ENCODE measurements around the gene ARG2. TPM values are rescaled to one million over a fixed set of nuclear protein-coding genes. Genes with fewer than 3 reads are reported as not detected.

The ARG2 gene
- total RNA-seq, 1 donor from 2014 or later = 1.8 TPM

DNA sequence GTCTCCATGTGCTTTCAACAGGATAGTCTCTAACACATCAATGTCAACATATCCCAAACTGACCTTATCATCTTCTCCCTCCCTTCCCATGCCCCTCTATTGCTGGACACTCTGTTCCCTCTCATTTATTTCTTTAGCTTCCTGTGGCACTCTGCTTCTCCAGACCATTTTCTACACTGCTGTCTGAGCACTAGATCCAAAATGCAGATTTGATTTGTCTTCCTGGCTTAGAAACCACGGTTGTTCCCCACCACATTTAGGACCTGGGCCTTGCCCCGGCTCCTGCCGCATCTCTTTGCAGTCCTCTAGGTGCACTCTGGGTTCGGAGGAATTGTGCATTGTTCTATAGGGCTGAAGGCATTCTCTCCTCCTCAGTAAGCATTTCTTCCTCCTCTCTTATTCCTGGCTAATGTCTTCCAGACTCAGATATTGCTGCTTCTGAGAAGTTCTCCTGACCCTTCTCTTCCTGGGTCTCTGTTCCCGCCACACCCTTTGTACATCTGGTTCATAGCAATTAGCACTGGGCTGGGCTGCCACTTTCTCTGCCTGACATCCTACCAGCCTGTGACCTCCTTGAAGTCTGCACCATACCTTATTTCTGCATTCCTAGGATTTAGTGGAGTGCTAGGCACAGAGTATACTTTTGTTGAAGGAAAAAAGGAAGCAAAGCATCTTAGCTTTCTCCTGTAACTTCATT is 13.9 kb downstream of the ARG2 start:
- intact Hi-C loops (cut with micrococcal nuclease) = no loop called here

DNA sequence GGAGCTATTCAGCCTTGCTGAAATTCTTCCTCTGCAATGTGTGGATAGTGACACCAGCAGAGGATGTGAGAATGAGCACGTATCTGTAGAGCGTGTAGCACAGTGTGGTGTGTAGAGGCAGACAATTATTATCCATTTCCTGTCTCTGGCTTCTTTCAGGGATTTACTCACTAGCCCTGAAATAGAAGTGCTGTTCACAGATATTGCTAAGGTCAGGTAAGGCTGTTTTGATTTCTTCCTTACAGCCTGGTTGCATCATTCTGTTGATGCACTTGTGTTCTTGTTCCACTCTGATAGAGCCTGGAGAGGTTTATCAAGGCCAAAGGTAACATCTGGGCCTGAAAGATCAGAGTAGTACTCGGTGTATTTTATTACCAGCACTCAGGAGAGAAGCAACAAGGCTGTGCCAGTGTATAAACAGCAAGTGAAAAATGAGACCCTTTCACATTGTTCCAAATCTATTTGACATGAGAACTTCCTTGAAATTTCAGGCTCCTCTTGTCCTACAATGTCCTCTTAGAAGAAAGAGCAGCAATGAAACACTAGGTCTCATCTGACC is 16.7 kb downstream of the ARG2 start:
- intact Hi-C loops (cut with micrococcal nuclease) = no loop called here

DNA sequence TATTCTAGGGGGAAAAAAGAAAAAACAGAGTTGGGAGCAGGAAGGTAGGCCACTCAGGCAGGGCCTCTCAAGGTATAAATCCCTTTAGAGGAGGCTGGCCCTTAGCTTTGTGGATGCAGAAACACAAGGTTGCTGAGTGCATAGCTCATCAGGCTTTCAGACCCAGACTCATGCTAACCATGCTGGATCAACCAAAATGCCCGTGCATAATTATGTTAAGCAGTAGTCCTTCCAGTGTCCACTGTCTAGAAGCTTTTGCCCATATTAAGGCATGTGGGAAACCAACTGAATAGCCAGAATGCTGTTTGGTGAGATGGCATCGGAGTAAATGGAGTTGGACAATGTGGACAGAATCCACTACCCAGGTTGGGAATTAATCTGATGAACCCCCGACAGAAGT is 18.9 kb downstream of the ARG2 start:
- intact Hi-C loops (cut with micrococcal nuclease) = no loop called here

DNA sequence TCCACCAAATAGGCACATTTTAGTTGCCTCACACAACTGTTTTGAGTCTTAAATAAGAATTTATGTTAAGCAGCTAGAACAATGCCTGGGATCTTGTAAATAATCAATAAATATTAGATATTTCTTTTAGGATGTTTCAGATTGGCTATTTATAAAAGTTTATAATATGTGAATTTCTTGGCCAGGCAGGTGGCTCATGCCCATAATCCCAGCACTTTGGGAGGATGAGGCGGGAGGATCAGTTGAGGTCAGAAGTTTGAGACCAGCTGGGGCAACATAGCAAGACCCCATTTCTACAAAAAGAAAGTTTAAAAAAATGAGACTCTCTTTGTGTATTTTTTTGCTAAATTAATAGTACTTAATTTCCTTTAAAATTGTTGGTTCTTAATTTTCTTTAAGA is 21.8 kb downstream of the ARG2 start:
- intact Hi-C loops (cut with micrococcal nuclease) = no loop called here

DNA sequence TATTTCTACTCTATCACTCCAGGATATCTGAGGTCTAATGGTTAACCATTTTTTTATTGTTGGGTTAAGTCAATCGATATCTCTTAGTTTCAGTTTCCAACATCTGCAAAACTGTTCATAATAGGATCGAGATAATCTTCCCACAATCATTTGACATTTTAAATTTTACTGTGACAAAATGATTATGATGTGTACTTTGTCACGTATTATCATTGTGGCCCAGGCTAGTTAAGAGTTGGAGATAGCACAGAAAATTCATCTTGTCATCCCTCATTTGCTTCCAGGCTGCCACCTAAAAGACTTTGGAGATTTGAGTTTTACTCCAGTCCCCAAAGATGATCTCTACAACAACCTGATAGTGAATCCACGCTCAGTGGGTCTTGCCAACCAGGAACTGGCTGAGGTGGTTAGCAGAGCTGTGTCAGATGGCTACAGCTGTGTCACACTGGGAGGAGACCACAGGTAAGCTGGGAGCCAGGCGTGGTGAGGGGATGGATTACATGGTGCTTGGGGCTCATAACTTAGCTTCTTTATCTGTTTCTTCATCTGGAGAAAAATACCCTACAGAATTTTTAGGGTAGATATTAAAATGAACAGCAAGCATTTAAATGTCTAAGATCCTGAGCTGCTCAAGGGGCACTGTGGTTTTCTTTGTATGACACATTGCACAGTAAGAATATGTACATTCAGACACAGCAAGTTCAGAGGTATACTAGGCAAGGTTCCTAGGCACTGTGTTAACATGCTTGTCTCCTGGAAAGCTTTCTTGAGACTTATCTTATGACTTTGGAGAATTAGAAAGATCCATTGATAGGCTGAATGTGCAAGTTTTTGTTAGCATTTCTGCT is 22.4 kb downstream of the ARG2 start:
- intact Hi-C loops (cut with micrococcal nuclease) = no loop called here

DNA sequence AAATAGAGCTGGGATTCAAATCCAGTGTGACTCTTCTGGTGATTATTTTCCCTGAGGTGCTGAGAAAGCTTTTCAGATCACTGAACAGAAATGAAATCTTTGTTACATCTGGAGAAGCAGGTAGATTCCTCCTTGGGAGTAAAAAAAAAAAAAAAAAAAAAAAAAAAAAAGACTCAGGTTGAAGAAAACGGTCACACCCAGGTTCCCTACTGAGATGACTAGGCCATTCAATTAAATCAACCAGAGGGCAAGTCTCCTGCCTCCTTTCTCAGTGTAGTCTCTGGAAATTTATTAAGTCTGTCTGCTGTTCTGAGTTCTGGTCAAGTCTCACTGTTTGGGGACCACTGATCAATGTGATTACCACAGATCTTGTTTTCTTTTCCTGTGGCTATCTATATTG is 24.0 kb downstream of the ARG2 start:
- intact Hi-C loops (cut with micrococcal nuclease) = no loop called here

DNA sequence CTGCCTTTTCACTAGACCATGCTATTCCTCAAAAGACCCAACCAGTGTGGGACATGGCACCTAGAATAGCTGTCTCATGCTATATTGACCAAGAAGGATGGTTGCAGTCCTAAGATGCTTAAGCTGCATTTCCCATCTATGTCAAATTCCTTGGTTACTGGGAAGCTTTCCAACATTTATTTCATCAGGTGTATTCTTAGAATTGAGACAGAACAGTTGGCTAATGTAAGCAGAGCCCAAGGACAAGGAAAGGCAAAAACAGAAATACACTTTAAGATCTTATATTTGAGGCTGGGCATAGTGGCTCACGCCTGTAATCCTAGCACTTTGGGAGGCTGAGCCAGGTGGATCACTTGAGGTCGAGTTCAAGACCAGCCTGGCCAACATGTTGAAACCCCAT is 24.7 kb downstream of the ARG2 start:
- intact Hi-C loops (cut with micrococcal nuclease) = no loop called here

DNA sequence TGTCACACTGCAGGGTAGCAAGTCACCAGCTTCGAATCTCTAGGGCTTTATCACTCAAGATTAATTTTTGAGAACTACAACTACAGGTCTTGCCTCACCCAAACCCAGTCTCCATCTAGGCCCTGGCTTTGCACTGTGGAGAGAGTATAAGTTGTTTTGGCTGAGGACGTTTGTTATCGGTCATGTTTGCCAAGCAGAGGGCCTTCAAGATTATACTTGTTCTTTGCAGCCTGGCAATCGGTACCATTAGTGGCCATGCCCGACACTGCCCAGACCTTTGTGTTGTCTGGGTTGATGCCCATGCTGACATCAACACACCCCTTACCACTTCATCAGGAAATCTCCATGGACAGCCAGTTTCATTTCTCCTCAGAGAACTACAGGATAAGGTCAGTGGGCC is 25.7 kb downstream of the ARG2 start:
- intact Hi-C loops (cut with micrococcal nuclease) = no loop called here

DNA sequence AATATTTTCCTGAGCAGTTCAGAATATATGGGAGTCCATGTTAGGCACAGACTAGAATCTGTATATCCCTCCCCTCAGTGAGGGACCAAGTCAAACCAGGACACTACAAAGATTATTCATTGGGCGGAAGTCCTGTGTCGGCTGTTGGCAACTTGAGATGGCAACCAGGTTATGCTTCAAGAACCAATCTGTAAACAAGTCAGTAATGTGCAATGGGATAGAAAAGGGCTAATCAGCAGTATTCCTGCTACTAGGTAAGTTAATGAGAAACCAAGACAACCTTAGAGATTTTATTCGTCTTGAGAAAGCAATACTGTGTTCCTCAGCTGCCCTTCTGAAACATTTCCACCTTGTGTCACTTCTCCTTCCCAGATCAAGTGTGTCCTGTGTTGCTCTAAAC is 26.4 kb downstream of the ARG2 start:
- intact Hi-C loops (cut with micrococcal nuclease) = no loop called here

DNA sequence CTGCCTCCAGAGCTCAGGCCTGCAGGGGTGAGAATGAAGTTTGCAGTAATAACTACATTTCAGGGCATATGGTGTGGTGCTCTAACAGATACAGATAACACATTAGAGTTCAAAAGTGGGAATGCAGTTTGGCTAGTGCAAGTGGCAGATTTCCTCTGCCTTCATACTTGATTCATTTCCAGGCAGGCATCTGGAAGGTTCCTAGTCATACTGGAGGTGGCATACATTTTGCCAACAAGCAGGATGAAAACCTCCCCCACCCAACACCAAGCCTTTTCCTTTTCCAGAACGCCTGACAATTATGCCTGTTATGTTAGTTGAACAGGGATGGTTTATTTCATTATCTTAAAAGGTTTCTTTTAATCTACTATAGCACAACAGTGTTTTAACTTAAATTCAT is 30.4 kb downstream of the ARG2 start:
- intact Hi-C loops (cut with micrococcal nuclease) = no loop called here

DNA sequence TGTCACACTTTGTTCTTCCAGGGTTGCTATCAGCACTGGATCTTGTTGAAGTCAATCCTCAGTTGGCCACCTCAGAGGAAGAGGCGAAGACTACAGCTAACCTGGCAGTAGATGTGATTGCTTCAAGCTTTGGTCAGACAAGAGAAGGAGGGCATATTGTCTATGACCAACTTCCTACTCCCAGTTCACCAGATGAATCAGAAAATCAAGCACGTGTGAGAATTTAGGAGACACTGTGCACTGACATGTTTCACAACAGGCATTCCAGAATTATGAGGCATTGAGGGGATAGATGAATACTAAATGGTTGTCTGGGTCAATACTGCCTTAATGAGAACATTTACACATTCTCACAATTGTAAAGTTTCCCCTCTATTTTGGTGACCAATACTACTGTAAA is 31.0 kb downstream of the ARG2 start:
- intact Hi-C loops (cut with micrococcal nuclease) = no loop called here

DNA sequence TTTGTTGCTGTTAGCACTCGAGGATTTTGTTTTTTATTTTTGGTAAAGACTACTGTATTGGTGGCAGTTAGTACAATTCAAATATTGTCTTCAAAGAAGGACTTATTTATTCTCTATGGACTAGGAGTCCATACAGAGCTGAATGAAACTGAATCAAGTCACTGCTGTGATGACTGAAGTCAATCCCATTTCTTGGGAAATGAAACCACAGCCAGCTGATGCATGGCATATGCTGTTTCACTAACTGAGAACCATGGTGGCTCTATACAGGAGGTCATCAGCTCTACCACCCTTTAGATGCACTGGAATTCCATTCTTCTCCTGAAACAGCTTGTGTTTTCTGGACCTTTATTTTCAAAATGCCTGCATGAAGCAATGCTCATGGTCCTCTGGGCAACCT is 32.5 kb downstream of the ARG2 start:
- intact Hi-C loops (cut with micrococcal nuclease) = no loop called here

DNA sequence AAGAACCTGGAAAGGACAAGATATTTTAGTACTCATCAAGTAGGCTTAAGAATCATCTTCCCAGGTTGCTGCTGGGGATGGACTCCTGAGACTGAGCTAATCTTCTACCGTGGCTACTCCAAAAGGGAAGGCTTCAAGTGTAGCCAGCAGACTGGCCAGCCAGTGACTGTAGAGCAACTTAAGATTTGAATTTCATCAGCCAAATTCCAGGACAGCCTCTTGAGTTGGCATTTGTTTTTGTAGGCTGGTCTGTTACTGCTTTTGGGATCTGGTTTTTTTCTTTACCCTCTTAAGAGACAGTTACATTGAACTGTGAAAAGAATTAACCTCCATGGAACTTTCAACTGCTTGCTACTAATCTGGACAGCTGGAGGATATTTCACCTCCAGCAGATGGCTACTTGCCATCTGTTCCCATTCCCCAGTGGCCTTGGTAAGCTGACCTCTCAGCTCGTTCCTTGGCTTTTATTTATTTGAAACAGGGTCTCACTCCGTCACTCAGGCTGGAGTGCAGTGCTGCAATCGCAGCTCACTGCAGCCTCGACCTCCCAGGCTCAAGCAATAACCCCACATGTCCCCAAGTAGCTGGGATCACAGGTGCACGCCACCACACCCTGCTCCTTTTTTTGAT is 34.0 kb downstream of the ARG2 start:
- intact Hi-C loops (cut with micrococcal nuclease) = no loop called here

DNA sequence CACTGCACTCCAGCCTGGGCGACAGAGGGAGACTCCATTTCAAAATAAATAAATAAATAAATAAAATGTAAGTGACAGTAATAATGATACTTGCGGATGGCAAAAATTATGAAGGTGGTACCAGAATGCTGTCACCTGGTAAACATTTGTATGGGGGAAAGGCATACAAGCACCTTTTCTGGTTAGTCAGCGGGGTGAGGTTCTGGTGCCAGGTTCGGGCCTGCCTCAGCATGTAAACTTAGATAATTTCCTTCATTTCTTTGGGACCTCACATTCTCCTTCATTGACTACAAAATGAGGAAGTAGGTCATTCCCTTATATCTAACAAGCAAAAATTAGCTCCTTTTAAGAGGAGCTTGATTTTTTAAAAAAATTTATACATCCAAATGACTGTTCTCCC is 43.9 kb downstream of the ARG2 start:
- intact Hi-C loops (cut with micrococcal nuclease) = no loop called here

DNA sequence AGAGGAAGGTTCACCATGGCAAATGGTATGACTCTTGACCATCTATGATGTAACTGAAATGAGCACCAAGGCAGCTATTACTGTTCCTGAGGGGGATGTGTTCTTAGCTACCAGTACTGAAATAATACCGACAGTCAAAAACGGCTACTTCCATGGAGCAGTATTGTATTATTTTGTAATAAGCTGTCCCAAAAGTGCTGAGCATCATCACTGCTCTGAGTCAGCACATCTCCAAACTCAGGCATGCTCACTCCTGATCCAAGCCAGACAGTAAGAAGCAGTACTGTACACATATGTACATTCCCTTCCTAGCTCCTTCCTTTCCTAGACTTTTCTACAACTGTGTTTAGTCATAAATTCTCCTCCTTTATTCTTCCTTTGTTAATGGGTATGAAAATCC is 46.1 kb downstream of the ARG2 start:
- intact Hi-C loops (cut with micrococcal nuclease) = loop anchor here (2.0 to 5.0 kb wide), 2 partner anchors 29 to 154 kb away; partner anchors contain the start of gene RDH11

DNA sequence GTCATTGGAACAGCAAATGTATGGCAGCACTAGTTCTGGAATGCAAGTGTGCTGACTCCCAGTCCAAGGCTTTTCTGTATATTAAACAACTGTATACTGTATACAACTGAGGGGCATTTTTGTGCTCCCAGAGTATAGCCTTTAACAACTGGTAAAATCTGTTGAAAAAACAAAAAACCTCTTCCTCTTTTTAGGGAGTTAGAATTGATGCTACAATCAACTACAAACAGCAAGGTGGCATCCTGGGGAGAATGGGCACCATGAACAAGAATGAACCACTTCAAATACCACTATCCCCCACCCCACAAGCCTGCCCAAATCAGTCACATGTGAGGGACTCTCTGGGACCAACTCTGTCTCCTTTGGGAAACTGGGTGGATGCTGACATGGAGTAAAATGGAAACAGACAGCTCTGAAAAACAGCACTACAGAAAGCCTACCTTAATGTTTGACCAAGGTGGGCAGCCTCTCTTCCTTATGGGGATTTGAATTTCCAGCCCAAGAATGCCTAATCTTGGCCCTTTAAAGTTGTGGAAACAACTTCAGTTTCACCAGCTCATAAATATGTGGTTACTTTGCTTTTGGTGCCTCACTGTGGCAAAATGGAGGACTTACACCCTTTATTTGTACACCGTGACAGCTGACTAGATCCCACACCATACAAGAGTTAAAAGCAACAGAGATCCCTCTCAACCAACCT is 47.2 kb downstream of the ARG2 start:
- intact Hi-C loops (cut with micrococcal nuclease) = loop anchor here (1.0 to 5.0 kb wide), 8 partner anchors 28 to 240 kb away; partner anchors contain the start of gene RDH11

DNA sequence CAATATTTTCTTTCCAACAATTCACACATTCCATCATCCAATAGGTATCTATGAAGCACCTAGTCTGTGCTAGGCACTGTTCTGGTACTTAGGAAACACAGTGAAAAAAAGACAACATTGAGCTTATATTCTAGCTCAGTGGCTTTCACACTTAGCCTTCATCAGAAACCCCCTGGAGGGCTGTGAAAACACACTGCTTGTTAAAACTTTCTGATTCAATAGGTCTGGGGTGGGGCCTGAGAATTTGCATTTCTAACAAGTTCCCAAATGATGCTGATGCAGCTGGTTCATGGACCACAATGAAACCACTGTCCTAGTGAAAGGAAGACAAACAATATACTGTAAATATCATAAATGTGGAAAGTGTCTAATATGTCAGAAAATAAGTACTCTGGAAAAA is 48.8 kb downstream of the ARG2 start:
- intact Hi-C loops (cut with micrococcal nuclease) = loop anchor here (5.0 kb wide), 1 partner anchor 156 kb away; no protein-coding TSS in a partner anchor

DNA sequence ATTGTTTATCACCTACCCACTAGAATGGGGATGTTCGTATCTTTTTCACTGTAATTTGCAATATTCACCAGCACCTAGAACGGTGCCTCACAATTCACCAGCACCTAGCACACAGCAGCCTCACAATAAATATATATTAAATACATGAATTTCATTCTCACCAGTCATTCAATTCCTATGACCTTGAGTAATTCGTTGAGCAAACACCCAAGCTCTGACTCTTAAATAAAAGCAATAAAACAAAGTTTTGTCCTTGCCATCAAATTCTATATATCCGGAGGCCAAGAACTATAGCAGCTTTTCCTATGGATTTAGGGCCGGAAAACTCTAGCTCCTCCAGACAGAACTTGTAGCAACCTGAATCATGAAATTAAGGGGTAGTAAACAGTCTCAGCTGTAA is 53.7 kb downstream of the ARG2 start:
- intact Hi-C loops (cut with micrococcal nuclease) = no loop called here

DNA sequence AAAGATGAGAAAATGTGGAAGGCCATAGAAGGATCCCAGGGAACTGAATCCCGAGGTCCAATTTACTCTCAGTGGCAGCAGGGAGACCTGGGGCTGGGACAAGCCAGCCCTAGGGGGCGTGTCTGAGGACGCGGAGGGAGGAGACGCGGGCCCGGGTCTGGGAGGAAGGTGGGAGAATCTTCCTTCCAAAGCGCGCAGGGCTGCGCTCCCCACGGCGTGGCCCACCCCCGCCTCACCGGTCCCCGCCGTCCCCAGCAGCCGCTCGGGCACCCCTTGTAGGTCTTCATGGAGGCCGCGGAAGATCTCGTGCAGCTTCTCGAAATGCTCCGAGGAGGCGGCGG is 54.4 kb downstream of the ARG2 start:
- intact Hi-C loops (cut with micrococcal nuclease) = loop anchor here (1.0 to 2.0 kb wide), 5 partner anchors 21 to 314 kb away; partner anchors contain the start of genes ARG2, EIF2S1, PIGH and RDH11

DNA sequence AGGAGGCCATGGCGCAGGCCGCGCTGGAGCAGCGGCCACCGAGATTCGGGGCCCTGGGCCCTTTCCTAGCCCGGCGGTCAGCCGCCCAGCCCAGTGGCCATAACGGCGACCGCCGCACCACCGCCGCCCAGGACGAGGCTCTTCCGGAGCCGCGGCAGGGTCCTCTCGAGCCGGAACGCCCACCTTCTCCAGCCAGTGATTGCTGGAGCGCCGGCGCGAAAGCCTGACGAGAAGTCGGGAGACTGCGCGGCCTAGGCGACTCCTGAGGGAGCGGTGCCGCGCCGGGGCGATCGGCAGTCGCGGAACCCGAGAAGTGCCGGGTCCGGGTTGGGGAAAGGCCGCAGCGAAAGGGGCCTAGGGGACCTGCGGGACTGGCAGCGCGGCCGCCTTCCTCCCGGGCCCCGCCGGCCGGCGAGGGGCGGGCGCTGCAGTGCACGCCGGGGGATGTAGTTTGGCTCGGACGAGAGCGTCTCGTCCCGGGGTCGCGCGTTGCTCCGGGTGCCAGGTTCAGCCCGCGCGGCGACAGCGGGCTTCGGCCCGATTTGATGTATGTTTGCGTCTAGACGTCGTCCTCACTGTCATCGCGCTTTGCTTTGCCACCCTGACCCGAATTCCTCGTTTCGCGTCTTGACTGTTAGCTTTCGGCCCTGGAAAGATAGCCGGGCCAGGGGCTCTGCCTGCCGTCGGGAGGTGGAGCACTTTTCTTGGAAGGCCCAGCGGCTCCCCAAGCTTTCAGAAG is 54.9 kb downstream of the ARG2 start, which contains the start of gene VTI1B:
VTI1B (minus strand) TSS at position 153 of the 739 bp plus-strand sequence; CDS start at position 10, 143 bp downstream.
- intact Hi-C loops (cut with micrococcal nuclease) = loop anchor here (1.0 to 2.0 kb wide), 5 partner anchors 21 to 314 kb away; partner anchors contain the start of genes ARG2, EIF2S1, PIGH and RDH11
